Fibroblast of lung (primary cell): Measurements from ENCODE around the gene CASD1. TPM values are rescaled to one million over a fixed set of nuclear protein-coding genes. Genes with fewer than 3 reads are reported as not detected.

Experiments used
- DNase-seq, 2 donors: peaks; one replicate each; pipeline versions ENCODE4 v3.0.0 to v3.0.0-alpha.2; 2010; ENCODE audit warnings: low read depth in 2 of 2
- H2AFZ ChIP-seq: 2 replicates; pipeline ENCODE4 v1.5.1; 2012; ENCODE audit warnings: low read length, control low read depth, inconsistent platforms
- H3K27ac ChIP-seq: 2 replicates; pipeline ENCODE4 v1.5.1; 2011; ENCODE audit warnings: low read length, control low read depth; ENCODE audit not compliant: insufficient read depth
- H3K27me3 ChIP-seq: 2 replicates; pipeline ENCODE4 v1.5.1; 2011; ENCODE audit warnings: mild to moderate bottlenecking, low read length; ENCODE audit not compliant: control insufficient read depth, insufficient read depth
- H3K36me3 ChIP-seq: 2 replicates; pipeline ENCODE4 v1.5.1; 2011; ENCODE audit warnings: low read length; ENCODE audit not compliant: control insufficient read depth, insufficient read depth
- H3K4me1 ChIP-seq: 2 replicates; pipeline ENCODE4 v1.5.1; 2011; ENCODE audit warnings: low read length; ENCODE audit not compliant: control insufficient read depth, insufficient read depth; ENCODE audit errors: extremely low read depth
- H3K4me2 ChIP-seq: 2 replicates; pipeline ENCODE4 v1.5.1; 2011; ENCODE audit warnings: low read length, control low read depth; ENCODE audit not compliant: insufficient read depth; ENCODE audit errors: extremely low read depth
- H3K4me3 ChIP-seq, 4 experiments: fragments of 200-600 bp in 1 of 4; sonication (generic) in 1 of 4; replicated peaks in 1 of 4; 2 replicates each; pipeline ENCODE4 v1.5.1; 2011 to 2016; ENCODE audit warnings: low read length in 4 of 4, low read depth in 3 of 4, mild to moderate bottlenecking in 3 of 4, control low read depth in 2 of 4, inconsistent platforms in 1 of 4, mixed read lengths in 1 of 4; ENCODE audit not compliant: insufficient read depth in 1 of 4; ENCODE audit errors: control extremely low read depth in 1 of 4
- H3K79me2 ChIP-seq: 2 replicates; pipeline ENCODE4 v1.5.1; 2012; ENCODE audit warnings: mild to moderate bottlenecking, low read length, inconsistent platforms; ENCODE audit not compliant: control insufficient read depth, insufficient read depth
- H3K9ac ChIP-seq: 2 replicates; pipeline ENCODE4 v1.5.1; 2011; ENCODE audit warnings: mild to moderate bottlenecking, low read length, control low read depth; ENCODE audit not compliant: insufficient read depth
- H3K9me3 ChIP-seq: 2 replicates; pipeline ENCODE4 v1.5.1; 2012; ENCODE audit warnings: low read depth, low read length; ENCODE audit not compliant: control insufficient read depth, insufficient read depth
- H4K20me1 ChIP-seq: 2 replicates; pipeline ENCODE4 v1.5.1; 2011; ENCODE audit warnings: low read length; ENCODE audit not compliant: control insufficient read depth, insufficient read depth; ENCODE audit errors: extremely low read depth
- CTCF ChIP-seq, 2 donors: IDR thresholded peaks in 1 of 2; conservative IDR thresholded peaks in 1 of 2; 1 replicate in 1 of 2; 2 replicates in 1 of 2; pipeline ENCODE4 v1.5.1; 2011 to 2012; ENCODE audit warnings: low read length in 2 of 2, control low read depth in 1 of 2, inconsistent platforms in 1 of 2, low read depth in 1 of 2, mild to moderate bottlenecking in 1 of 2
- EZH2 ChIP-seq: IDR thresholded peaks from 2 replicates; pipeline ENCODE4 v1.5.1; 2012; ENCODE audit warnings: low read length, control low read depth, mild to moderate bottlenecking; ENCODE audit errors: missing control alignments
- polyA plus RNA-seq, 2 donors: library from polyadenylated mRNA; depleted of rRNA in 1 of 2; stranded (reverse) in 1 of 2; unstranded in 1 of 2; fragments of >200 nt; gene quantifications; 2 replicates each; pipeline ENCODE4 v1.2.1, GENCODE V29; 2011 to 2012; ENCODE audit warnings: missing spikeins in 1 of 2
- total RNA-seq: library from RNA; depleted of rRNA; stranded (reverse); fragments of >200 nt; gene quantifications from 2 replicates; pipeline ENCODE4 v1.2.1, GENCODE V29; 2014

CASD1 gene
- total and polyA plus RNA-seq, 2 donors (not counting 1 experiment from before 2014, with no cell fraction given), result 10.6 to 14.2 TPM

DNA sequence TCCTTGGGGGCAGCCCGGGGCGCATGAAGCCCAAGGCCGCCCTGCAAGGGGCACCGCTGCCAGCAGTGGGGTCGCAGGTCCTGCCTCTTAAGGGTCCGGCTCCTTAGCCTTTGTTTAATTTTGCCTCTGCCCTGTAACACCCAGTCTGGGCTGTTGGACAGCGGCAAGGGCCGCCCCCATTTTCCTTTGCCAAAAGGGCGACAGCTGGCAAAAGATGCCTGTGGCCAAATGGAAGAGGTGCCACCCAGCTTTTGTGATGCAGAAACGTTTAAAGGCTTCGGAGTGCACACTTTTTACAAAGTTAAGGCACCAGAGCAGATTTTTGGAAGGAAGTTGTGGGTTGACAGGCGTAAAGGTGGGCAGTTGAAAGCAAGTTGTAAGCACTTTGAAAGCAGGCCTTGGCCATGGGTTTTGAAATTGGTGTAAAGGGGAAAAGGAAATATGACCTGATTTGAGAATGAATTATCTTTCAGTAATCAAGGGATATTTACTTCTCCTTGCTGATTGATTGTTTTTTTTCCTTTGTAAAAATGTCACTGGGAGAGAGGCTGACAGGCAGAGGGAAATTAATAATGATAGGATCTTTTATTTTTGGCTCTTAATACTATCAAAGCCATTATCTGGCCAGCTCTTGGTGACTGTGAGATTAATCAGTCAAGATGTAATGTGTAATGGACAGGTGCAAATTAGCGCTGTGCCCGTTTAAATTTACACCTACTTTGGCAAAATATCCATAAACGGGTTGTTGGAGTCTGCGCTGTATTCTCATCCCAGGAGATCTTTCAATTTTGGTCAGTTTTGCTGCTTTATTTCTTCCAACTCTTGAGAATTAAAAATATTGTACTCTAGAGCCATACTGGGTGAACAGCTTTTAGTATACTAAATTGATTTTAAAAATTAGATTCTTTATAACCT lies 1.2 kb downstream of the CASD1 start:
- TF ChIP-seq CTCF (conservative IDR thresholded peaks at IDR 0.05 in 1 of 2, IDR thresholded peaks at IDR 0.05 in 1 of 2; ENCODE audit: low read depth in 1 of 2, low read length in 2 of 2), result no peak
- no peak for TF ChIP-seq EZH2
- no peaks in the 10 kb centered on the region for H3K79me2 ChIP-seq

DNA sequence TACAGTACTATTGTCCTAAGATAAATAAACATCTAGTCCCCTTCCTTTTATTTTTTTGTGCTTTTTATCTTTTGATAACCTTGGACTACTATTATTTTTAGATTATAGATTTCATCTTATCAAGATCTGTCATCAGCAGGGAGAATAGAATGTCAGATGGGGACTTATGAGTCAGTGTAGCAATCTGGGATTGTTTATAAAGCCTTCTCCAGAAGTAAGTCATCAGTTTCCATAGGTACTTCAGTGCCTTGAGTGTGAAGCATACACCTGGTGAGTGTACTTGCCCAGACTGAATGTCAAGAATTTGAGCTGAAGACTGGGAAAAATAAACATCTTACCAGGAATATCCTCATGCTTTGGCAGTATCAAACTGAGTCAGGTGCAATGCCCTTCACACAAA lies 2.1 kb downstream of the CASD1 start:
- Histone ChIP-seq H3K9me3 (no peaks in the 10 kb centered on the region), H4K20me1 (no peaks in the 10 kb centered on the region), H3K27me3 (no peaks in the 10 kb centered on the region), H3K4me1 (no peaks in the 10 kb centered on the region), H3K36me3 (no peaks in the 10 kb centered on the region), H3K4me2 (no peak overlapping the region), H3K79me2 (no peaks in the 10 kb centered on the region), H3K27ac (no peak overlapping the region), H2AFZ (no peak overlapping the region), H3K9ac (no peak overlapping the region), H3K4me3 (no peak overlapping the region)
- peak; percentile 2 to 48 for DNase-seq
- TF ChIP-seq CTCF (conservative IDR thresholded peaks at IDR 0.05 in 1 of 2, IDR thresholded peaks at IDR 0.05 in 1 of 2; ENCODE audit: low read depth in 1 of 2, low read length in 2 of 2) (no peak), EZH2 (no peak)

More for the DNA sequence above, 1.2 kb downstream of the CASD1 start:
- no peaks in the 10 kb centered on the region for H3K27me3 ChIP-seq
- H3K9me3 ChIP-seq, result no peaks in the 10 kb centered on the region
- peak overlapping the region; percentile 97 for H2AFZ ChIP-seq
- H3K27ac ChIP-seq, result peak overlapping the region; percentile 79
- H3K9ac ChIP-seq, result peak overlapping the region; percentile 86
- no peaks in the 10 kb centered on the region for H4K20me1 ChIP-seq
- no peaks in the 10 kb centered on the region for H3K36me3 ChIP-seq
- H3K4me1 ChIP-seq, result no peaks in the 10 kb centered on the region
- H3K4me3 ChIP-seq, result peak overlapping the region; percentile 75 to 89 (median 83)
- peak; percentile 27 to 30 for DNase-seq
- H3K4me2 ChIP-seq, result peak overlapping the region; percentile 81

- Histone ChIP-seq H3K4me1 (no peaks in the 10 kb centered on the region), H3K4me2 (no peak overlapping the region), H3K79me2 (no peaks in the 10 kb centered on the region), H3K4me3 (no peak overlapping the region), H2AFZ (no peak overlapping the region), H3K36me3 (no peaks in the 10 kb centered on the region), H3K9ac (no peak overlapping the region), H3K27ac (no peak overlapping the region), H4K20me1 (no peaks in the 10 kb centered on the region), H3K9me3 (no peaks in the 10 kb centered on the region), H3K27me3 (no peaks in the 10 kb centered on the region)
- TF ChIP-seq EZH2 (no peak), CTCF (conservative IDR thresholded peaks at IDR 0.05 in 1 of 2, IDR thresholded peaks at IDR 0.05 in 1 of 2; ENCODE audit: low read depth in 1 of 2, low read length in 2 of 2) (no peak)
- no peak for DNase-seq
Observed at GRCh38 chr7:94512735-94513564, 3.3 kb downstream of the CASD1 start.
